Right ventricle myocardium superior (tissue), 1 donor: Measurements from ENCODE around the gene C9orf153. TPM values are rescaled to one million over a fixed set of nuclear protein-coding genes. Genes with fewer than 3 reads are reported as not detected.
A peak's percentile ranks its signal among the peaks of the same experiment; 100 is the strongest.
"Not testable (repeated sequence)": the region's sequence is repeated elsewhere in the genome, so short reads cannot be mapped to it uniquely, and the experiment has no call there.

Experiments
- ATAC-seq: fragments of 200-7000 bp; cut with Tn5 transposase; one replicate; pipeline ENCODE4 v1.9.1; 2020; ENCODE audit warnings: mild to moderate bottlenecking; ENCODE audit not compliant: poor library complexity
- DNase-seq: peaks from one replicate; pipeline ENCODE4 v3.0.0-alpha.2; 2020
- intact Hi-C: fragments of 100-400 bp; cut with DNase I; formaldehyde crosslinking; loops from one replicate; pipeline ENCODE4 v1.11.2; 2022
- total RNA-seq: library from RNA; stranded (reverse); fragmentation: NEBNext Ultra II Directional; extraction: Animal tissue kit (Norgen Biotek cat#: 25700); gene quantifications from one replicate; pipeline ENCODE4 v1.2.1, GENCODE V29; 2021
- donor health status: DM: no; HTN: yes; CAD: no; lungs with severe emphysema.

The C9orf153 gene
- total RNA-seq, 1 donor from 2014 or later, result 0.22 TPM

GRCh38 chr9:86202338-86202882 is 57.0 kb downstream of the C9orf153 start:
- intact Hi-C loops, result no loop called here
- DNase-seq (no peak), ATAC-seq (peak; percentile 73)

- ATAC-seq (no peak), DNase-seq (no peak)
- intact Hi-C loops, result no loop called here
Measured at GRCh38 chr9:86201474-86202337, 57.8 kb downstream of the C9orf153 start.

GRCh38 chr9:86200599-86201162 is 58.8 kb downstream of the C9orf153 start:
- ATAC-seq (no peak), DNase-seq (no peak)
- intact Hi-C loops, result no loop called here

- intact Hi-C loops, result no loop called here
- DNase-seq (no peak), ATAC-seq (no peak)
Measured at GRCh38 chr9:86193088-86193487, 66.4 kb downstream of the C9orf153 start.

GRCh38 chr9:86190700-86191099 is 68.8 kb downstream of the C9orf153 start:
- DNase-seq, ATAC-seq, intact Hi-C loops: not testable (repeated sequence)

GRCh38 chr9:86187121-86187520 is 72.3 kb downstream of the C9orf153 start:
- intact Hi-C loops, result no loop called here
- no peak for ATAC-seq
- DNase-seq, result no peak

- ATAC-seq, result no peak
- intact Hi-C loops, result no loop called here
Measured at GRCh38 chr9:86186696-86187095, 72.8 kb downstream of the C9orf153 start.

GRCh38 chr9:86185872-86186271 is 73.6 kb downstream of the C9orf153 start:
- ATAC-seq (no peak), DNase-seq (no peak)
- intact Hi-C loops, result no loop called here

More at GRCh38 chr9:86186696-86187095, 72.8 kb downstream of the C9orf153 start:
- no peak for DNase-seq

GRCh38 chr9:86184138-86184524 is 75.3 kb downstream of the C9orf153 start:
- ATAC-seq (no peak), DNase-seq (no peak)
- intact Hi-C loops, result no loop called here

GRCh38 chr9:86183229-86184137 is 76.0 kb downstream of the C9orf153 start:
- DNase-seq, result no peak
- intact Hi-C loops, result no loop called here
- no peak for ATAC-seq

- intact Hi-C loops, result no loop called here
- no peak for ATAC-seq
- DNase-seq, result no peak
Measured at GRCh38 chr9:86181379-86182315, 77.8 kb downstream of the C9orf153 start.

- intact Hi-C loops, result no loop called here
Measured at GRCh38 chr9:86178503-86178902, 81.0 kb downstream of the C9orf153 start.

GRCh38 chr9:86177995-86178394 is 81.5 kb downstream of the C9orf153 start:
- intact Hi-C loops, result no loop called here
- ATAC-seq, result no peak
- DNase-seq, result no peak

More at GRCh38 chr9:86178503-86178902, 81.0 kb downstream of the C9orf153 start:
- DNase-seq (no peak), ATAC-seq (no peak)

GRCh38 chr9:86176468-86176867 is 83.0 kb downstream of the C9orf153 start:
- DNase-seq (no peak), ATAC-seq (no peak)
- intact Hi-C loops, result no loop called here

- ATAC-seq, result no peak
- intact Hi-C loops, result no loop called here
- no peak for DNase-seq
Measured at GRCh38 chr9:86175743-86176456, 83.6 kb downstream of the C9orf153 start.

- no peak for DNase-seq
- ATAC-seq, result no peak
- intact Hi-C loops, result no loop called here
Measured at GRCh38 chr9:86175223-86175622, 84.2 kb downstream of the C9orf153 start.
